K562 (cell line): ENCODE measurements around the gene KCNH2. TPM values are rescaled to one million over a fixed set of nuclear protein-coding genes. Genes with fewer than 3 reads are reported as not detected.

Source experiments
- FOXK2 ChIP-seq, 2 experiments: fragments of 450-650 bp; IDR thresholded peaks in 1 of 2; conservative IDR thresholded peaks in 1 of 2; 2 replicates each; pipeline ENCODE4 v1.6.1; 2016; ENCODE audit warnings: low read depth in 2 of 2, mild to moderate bottlenecking in 1 of 2
- GATAD2A ChIP-seq: fragments of 450-650 bp; IDR thresholded peaks from 2 replicates; pipeline ENCODE4 v1.6.1; 2017
- HDAC8 ChIP-seq: fragments of 450-650 bp; IDR thresholded peaks from 2 replicates; pipeline ENCODE4 v1.6.1; 2016; ENCODE audit warnings: mild to moderate bottlenecking, missing genetic modification characterization, moderate library complexity, missing compliant biosample characterization
- HDGF ChIP-seq: fragments of 450-650 bp; IDR thresholded peaks from 2 replicates; pipeline ENCODE4 v1.6.1; 2016
- NFE2 ChIP-seq: IDR thresholded peaks from 2 replicates; pipeline ENCODE4 v1.6.1; 2014; ENCODE audit warnings: antibody characterized with exemption, low read depth
- PTBP1 ChIP-seq: fragments of 200-400 bp; formaldehyde crosslinking; IDR thresholded peaks from 2 replicates; pipeline ENCODE4 v1.6.1; 2017; ENCODE audit warnings: low read depth, low read length
- SP1 ChIP-seq: sonication (generic); formaldehyde crosslinking; IDR thresholded peaks from 2 replicates; pipeline ENCODE4 v1.8.1; 2022; ENCODE audit warnings: mild to moderate bottlenecking, missing genetic modification reagents
- SRSF3 ChIP-seq: fragments of 200-400 bp; formaldehyde crosslinking; IDR thresholded peaks from 2 replicates; pipeline ENCODE4 v1.6.1; 2016; ENCODE audit warnings: mild to moderate bottlenecking, low read length, moderate library complexity; ENCODE audit not compliant: insufficient read depth
- TEAD1 ChIP-seq, 2 experiments: fragments of 450-650 bp in 1 of 2; sonication (generic) in 1 of 2; formaldehyde crosslinking; IDR thresholded peaks; 2 replicates each; pipeline versions ENCODE4 v1.4.0 to v1.8.0; 2020 to 2022; ENCODE audit warnings: mild to moderate bottlenecking in 2 of 2, missing genetic modification reagents in 1 of 2
- ZNF212 ChIP-seq: fragments of 450-650 bp; formaldehyde crosslinking; IDR thresholded peaks from 2 replicates; pipeline ENCODE4 v1.4.0; 2020; ENCODE audit warnings: mild to moderate bottlenecking
- polyA plus RNA-seq, 8 experiments: library from polyadenylated mRNA; depleted of rRNA in 4 of 8; stranded (reverse) in 5 of 8; unstranded in 3 of 8; fragments of >200 nt; fragmentation: Nextera tagmentation in 2 of 8; fragmentation: Illumina TruSeq in 1 of 8; extraction: Ambion mirVana in 2 of 8; extraction: Trizol in 1 of 8; gene quantifications; 2 replicates each; pipeline versions ENCODE4 v1.2.1 to v1.2.3, GENCODE V29; 2011 to 2014; ENCODE audit warnings: inconsistent platforms in 1 of 8, missing spikeins in 1 of 8
- total RNA-seq, 7 experiments: library from RNA; depleted of rRNA in 6 of 7; stranded (reverse); fragments of >200 nt in 6 of 7; fragmentation: Illumina TruSeq in 2 of 7; extraction: Trizol in 2 of 7; gene quantifications; 2 replicates each; pipeline versions ENCODE4 v1.2.1 to v1.2.3, GENCODE V29; 2011 to 2021; ENCODE audit warnings: low replicate concordance in 1 of 7
- TF ChIP-seq, protein P1 (sequence below): fragments of 450-650 bp; IDR thresholded peaks from 2 replicates; pipeline ENCODE4 v1.6.1; 2016; ENCODE audit warnings: mild to moderate bottlenecking
- TF ChIP-seq, protein P2 (sequence below), 2 experiments: IDR thresholded peaks in 1 of 2; conservative IDR thresholded peaks in 1 of 2; 2 replicates each; pipeline ENCODE4 v1.6.1; 2016; ENCODE audit warnings: low read depth in 2 of 2, mild to moderate bottlenecking in 1 of 2, missing compliant biosample characterization in 1 of 2, missing genetic modification characterization in 1 of 2, moderate library complexity in 1 of 2
- TF ChIP-seq, protein P3 (sequence below): fragments of 450-650 bp; IDR thresholded peaks from 2 replicates; pipeline ENCODE4 v1.6.1; 2018; ENCODE audit not compliant: partially characterized antibody
- TF ChIP-seq, protein P4 (sequence below): fragments of 450-650 bp; formaldehyde crosslinking; IDR thresholded peaks from 2 replicates; pipeline ENCODE4 v1.4.0; 2020; ENCODE audit warnings: mild to moderate bottlenecking, moderate library complexity

The KCNH2 gene
- total and polyA plus RNA-seq, 9 of the 15 experiments (the other 6 are each of a cell fraction or from before 2014, with no cell fraction given), result 18.1 to 368 (median 218) TPM

DNA sequence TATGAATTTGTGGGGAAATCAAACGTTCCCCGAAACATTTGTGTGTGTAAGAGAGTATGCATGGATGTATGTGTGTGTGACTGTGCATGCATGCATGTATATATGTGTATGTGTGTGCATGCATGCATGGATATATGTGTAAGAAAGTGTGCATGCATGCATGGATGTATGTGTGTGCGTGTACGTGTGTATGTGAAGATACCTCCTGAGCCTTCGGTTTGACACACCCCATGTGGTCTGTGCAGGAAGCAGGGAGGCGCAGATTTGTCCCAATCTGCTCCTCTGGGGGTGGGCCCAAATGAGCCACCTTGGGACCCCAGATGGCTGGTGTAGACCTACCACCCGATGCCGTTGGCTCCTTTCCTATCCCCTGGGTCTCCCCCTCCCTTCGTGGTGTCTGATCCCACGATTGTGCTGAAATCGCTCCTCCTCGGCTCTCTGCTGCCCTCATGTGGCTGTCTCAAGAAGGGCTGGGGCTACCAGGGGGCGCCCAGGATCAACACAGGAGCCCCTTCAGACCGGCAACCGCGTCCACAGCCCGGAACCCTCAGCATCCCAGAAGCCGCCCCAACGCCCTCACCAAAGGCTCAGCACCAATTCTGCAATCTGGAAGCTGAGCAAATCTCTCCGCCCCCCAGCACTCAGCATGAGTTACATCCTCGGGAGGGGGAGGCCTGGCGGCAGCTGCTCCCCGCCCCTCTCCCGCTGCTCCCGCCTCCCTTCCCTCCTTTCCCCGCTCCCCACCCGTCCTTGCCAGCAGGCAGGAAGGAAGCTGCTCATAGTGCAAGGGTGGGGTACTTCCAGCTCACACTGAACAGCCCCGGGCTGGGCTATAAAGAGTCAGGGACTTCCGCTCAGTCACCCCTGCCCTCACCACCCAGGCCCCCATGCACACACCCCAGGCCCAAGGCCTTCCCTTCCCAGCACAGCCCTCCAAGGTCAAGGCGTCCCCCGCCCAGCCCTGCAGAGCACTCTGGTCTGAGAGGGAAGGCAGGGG, 10.4 kb upstream of the KCNH2 start (continued):
- no peak for TF ChIP-seq NFE2
- peak; percentile 36; the same call in 1 of the 2 replicates for TF ChIP-seq GATAD2A
- TF ChIP-seq, protein P1, sequence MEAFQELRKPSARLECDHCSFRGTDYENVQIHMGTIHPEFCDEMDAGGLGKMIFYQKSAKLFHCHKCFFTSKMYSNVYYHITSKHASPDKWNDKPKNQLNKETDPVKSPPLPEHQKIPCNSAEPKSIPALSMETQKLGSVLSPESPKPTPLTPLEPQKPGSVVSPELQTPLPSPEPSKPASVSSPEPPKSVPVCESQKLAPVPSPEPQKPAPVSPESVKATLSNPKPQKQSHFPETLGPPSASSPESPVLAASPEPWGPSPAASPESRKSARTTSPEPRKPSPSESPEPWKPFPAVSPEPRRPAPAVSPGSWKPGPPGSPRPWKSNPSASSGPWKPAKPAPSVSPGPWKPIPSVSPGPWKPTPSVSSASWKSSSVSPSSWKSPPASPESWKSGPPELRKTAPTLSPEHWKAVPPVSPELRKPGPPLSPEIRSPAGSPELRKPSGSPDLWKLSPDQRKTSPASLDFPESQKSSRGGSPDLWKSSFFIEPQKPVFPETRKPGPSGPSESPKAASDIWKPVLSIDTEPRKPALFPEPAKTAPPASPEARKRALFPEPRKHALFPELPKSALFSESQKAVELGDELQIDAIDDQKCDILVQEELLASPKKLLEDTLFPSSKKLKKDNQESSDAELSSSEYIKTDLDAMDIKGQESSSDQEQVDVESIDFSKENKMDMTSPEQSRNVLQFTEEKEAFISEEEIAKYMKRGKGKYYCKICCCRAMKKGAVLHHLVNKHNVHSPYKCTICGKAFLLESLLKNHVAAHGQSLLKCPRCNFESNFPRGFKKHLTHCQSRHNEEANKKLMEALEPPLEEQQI, result no peak
- TF ChIP-seq TEAD1 (CRISPR knock-in tag; IDR thresholded peaks at IDR 0.05), result no peak
- 0 out of 2 replicates have a peak, but pooled peaks have one; percentile 24 for TF ChIP-seq HDAC8 (tag)
- TF ChIP-seq, protein P2, sequence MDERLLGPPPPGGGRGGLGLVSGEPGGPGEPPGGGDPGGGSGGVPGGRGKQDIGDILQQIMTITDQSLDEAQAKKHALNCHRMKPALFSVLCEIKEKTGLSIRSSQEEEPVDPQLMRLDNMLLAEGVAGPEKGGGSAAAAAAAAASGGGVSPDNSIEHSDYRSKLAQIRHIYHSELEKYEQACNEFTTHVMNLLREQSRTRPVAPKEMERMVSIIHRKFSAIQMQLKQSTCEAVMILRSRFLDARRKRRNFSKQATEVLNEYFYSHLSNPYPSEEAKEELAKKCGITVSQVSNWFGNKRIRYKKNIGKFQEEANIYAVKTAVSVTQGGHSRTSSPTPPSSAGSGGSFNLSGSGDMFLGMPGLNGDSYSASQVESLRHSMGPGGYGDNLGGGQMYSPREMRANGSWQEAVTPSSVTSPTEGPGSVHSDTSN (CRISPR knock-in tag; IDR thresholded peaks at IDR 0.05; ENCODE audit: low read depth), result no peak
- TF ChIP-seq, protein P2 (tag; conservative IDR thresholded peaks at IDR 0.05; ENCODE audit: low read depth), result 0 out of 2 replicates have a peak, but pooled peaks have one; percentile 16
- 0 out of 4 replicates have a peak, but pooled peaks of 1 of the 2 experiments have one; percentile 18 for TF ChIP-seq FOXK2 (conservative IDR thresholded peaks at IDR 0.05 in 1 of 2, IDR thresholded peaks at IDR 0.05 in 1 of 2; ENCODE audit: low read depth in 2 of 2)
- peak; percentile 64 for TF ChIP-seq SP1 (CRISPR knock-in tag)
- TF ChIP-seq ZNF212 (CRISPR knock-in tag), result no peak
- 0 out of 2 replicates have a peak, but pooled peaks have one; percentile 22 for TF ChIP-seq HDGF
- no peak for TF ChIP-seq SRSF3
- TF ChIP-seq, protein P3, sequence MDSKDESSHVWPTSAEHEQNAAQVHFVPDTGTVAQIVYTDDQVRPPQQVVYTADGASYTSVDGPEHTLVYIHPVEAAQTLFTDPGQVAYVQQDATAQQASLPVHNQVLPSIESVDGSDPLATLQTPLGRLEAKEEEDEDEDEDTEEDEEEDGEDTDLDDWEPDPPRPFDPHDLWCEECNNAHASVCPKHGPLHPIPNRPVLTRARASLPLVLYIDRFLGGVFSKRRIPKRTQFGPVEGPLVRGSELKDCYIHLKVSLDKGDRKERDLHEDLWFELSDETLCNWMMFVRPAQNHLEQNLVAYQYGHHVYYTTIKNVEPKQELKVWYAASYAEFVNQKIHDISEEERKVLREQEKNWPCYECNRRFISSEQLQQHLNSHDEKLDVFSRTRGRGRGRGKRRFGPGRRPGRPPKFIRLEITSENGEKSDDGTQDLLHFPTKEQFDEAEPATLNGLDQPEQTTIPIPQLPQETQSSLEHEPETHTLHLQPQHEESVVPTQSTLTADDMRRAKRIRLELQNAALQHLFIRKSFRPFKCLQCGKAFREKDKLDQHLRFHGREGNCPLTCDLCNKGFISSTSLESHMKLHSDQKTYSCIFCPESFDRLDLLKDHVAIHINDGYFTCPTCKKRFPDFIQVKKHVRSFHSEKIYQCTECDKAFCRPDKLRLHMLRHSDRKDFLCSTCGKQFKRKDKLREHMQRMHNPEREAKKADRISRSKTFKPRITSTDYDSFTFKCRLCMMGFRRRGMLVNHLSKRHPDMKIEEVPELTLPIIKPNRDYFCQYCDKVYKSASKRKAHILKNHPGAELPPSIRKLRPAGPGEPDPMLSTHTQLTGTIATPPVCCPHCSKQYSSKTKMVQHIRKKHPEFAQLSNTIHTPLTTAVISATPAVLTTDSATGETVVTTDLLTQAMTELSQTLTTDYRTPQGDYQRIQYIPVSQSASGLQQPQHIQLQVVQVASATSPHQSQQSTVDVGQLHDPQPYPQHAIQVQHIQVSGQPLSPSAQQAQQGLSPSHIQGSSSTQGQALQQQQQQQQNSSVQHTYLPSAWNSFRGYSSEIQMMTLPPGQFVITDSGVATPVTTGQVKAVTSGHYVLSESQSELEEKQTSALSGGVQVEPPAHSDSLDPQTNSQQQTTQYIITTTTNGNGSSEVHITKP, result peak; percentile 11
- TF ChIP-seq, protein P4, sequence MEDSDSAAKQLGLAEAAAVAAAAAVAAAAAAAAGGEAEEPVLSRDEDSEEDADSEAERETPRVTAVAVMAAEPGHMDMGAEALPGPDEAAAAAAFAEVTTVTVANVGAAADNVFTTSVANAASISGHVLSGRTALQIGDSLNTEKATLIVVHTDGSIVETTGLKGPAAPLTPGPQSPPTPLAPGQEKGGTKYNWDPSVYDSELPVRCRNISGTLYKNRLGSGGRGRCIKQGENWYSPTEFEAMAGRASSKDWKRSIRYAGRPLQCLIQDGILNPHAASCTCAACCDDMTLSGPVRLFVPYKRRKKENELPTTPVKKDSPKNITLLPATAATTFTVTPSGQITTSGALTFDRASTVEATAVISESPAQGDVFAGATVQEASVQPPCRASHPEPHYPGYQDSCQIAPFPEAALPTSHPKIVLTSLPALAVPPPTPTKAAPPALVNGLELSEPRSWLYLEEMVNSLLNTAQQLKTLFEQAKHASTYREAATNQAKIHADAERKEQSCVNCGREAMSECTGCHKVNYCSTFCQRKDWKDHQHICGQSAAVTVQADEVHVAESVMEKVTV, result peak; percentile 90
- TF ChIP-seq PTBP1, result no peak
